ENCODE measurements around the gene RYR1.

The RYR1 gene

GRCh38 chr19:38443458-38443999 is 10.0 kb downstream of the RYR1 start:
- Histone ChIP-seq H3K4me1 (ENCODE audit: control insufficient read depth, insufficient read depth, low read length) (no peaks in the 10 kb centered on the region), H3K4me3 (ENCODE audit: low read depth, low read length) (no peak overlapping the region), H3K36me3 (ENCODE audit: control insufficient read depth in 2 of 2, insufficient read depth in 1 of 2, low read length in 2 of 2) (no peaks in the 10 kb centered on the region), H3K27ac (ENCODE audit: extremely low read depth, low read depth, low read length) (no peak overlapping the region), H3K9me3 (ENCODE audit: control insufficient read depth, insufficient read depth, low read depth, low read length) (no peaks in the 10 kb centered on the region)
- TF ChIP-seq ZNF10 (tag by site-specific recombination; IDR thresholded peaks at IDR 0.05) (no peak), SCRT1 (tag by site-specific recombination; IDR thresholded peaks at IDR 0.05; ENCODE audit: borderline replicate concordance) (peak; percentile 96), PRDM4 (tag by site-specific recombination; IDR thresholded peaks at IDR 0.05) (no peak), ZBTB21 (tag by site-specific recombination; IDR thresholded peaks at IDR 0.05) (no peak), ZNF223 (tag by site-specific recombination; IDR thresholded peaks at IDR 0.05) (no peak), ZNF777 (tag by site-specific recombination; IDR thresholded peaks at IDR 0.05; ENCODE audit: borderline replicate concordance) (no peak), KLF8 (tag by site-specific recombination; IDR thresholded peaks at IDR 0.05) (no peak), SCRT2 (tag by site-specific recombination; IDR thresholded peaks at IDR 0.05) (peak; percentile 97), ZNF555 (tag by site-specific recombination; conservative IDR thresholded peaks at IDR 0.05) (no peak), ZNF112 (tag by site-specific recombination; IDR thresholded peaks at IDR 0.05) (no peak), SETDB1 (IDR thresholded peaks at IDR 0.05; ENCODE audit: insufficient read length, low read length) (no peak), ZNF626 (tag by site-specific recombination; IDR thresholded peaks at IDR 0.05) (no peak), ZNF704 (tag by site-specific recombination; IDR thresholded peaks at IDR 0.05) (no peak), ZNF335 (tag by site-specific recombination; conservative IDR thresholded peaks at IDR 0.05) (no peak), ZBTB48 (tag by site-specific recombination; IDR thresholded peaks at IDR 0.05) (no peak), ZBTB6 (tag by site-specific recombination; IDR thresholded peaks at IDR 0.05) (no peak), ZNF24 (tag by site-specific recombination; IDR thresholded peaks at IDR 0.05) (no peak), ZIC2 (tag by site-specific recombination; IDR thresholded peaks at IDR 0.05) (no peak), ZNF16 (tag by site-specific recombination; IDR thresholded peaks at IDR 0.05; ENCODE audit: low read depth) (peak; percentile 70; the same call in 1 of the 2 replicates), ZNF639 (tag by site-specific recombination; IDR thresholded peaks at IDR 0.05) (no peak), HOXA7 (CRISPR knock-in tag; IDR thresholded peaks at IDR 0.05; ENCODE audit: borderline replicate concordance) (no peak), ZBTB26 (tag by site-specific recombination; optimal IDR thresholded peaks at IDR 0.05) (no peak), ZNF362 (tag by site-specific recombination; IDR thresholded peaks at IDR 0.05) (no peak), MYNN (tag by site-specific recombination; IDR thresholded peaks at IDR 0.05; ENCODE audit: borderline replicate concordance) (no peak), EGR2 (tag by site-specific recombination; IDR thresholded peaks at IDR 0.05; ENCODE audit: low read depth) (no peak), HOXC10 (CRISPR knock-in tag; IDR thresholded peaks at IDR 0.05) (no peak), ZNF580 (tag by site-specific recombination; IDR thresholded peaks at IDR 0.05) (no peak)
- CTCF ChIA-PET: no interaction called here
- POLR2A ChIA-PET: no interaction called here

Data from HEK293 (cell line).